HUDEP-2 (cell line): ENCODE results near the gene SRP9.

ENCODE experiments used
- DNase-seq, 76 experiments: peaks; one replicate each; lab custom pipeline; 2025; ENCODE audit not compliant: unreplicated experiment in 76 of 76; lab: John Stamatoyannopoulos, UW

The SRP9 gene, protein sequence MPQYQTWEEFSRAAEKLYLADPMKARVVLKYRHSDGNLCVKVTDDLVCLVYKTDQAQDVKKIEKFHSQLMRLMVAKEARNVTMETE

DNA sequence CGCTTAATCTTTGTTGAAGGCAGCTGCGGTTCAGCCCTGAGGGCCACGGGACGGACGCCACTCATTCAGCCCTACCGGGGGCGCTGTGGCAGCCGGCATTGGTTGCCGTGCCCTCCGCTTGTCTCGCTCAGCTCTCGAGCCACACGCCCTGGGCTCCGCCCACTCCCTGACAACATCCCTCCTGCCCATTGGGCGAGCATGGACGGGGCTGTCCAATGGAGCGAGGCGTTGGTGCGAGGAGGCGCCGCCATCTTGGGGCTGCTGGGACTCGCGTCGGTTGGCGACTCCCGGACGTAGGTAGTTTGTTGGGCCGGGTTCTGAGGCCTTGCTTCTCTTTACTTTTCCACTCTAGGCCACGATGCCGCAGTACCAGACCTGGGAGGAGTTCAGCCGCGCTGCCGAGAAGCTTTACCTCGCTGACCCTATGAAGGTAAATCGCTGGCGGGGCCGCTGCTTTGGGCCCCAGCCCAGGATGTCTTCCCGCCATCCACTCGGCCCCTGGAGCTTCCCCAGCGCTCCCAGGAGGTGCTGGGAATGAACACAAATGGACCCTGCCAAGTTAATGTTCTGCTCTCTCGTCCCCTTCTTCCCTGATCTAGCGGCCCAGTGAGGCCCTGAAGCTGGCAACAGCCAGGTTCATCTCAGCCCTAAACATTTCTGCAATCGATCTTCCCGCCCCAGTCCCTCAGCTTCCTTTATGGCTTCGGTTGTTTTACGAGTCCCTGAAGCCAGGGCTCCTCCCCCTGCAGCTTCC is at the start of gene SRP9:
Gene SRP9, plus strand, starts transcription at position 244 of the 754 bp plus-strand sequence. Its CDS starts 115 bp downstream, at position 359.
- DNase-seq, result peak; percentile 18 to 99 (median 97)

DNA sequence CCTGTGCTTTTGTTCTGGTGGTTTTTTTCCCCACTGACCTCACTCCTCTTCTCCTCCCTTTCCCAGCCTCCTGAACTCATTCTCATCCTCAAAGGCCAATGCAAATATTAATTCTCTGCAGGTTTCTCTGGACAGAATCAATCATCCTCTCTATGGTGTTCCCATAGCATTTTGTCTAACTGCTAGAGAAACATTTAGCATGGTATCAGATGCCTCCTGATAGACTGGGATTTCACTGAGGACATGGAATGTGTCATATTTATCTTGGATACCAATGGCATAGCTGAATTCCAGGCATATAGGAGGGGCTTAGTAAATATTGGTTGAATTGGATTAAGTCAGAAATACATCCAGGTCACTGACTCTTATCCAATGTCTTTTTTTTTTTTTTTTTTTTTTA is 46.1 kb upstream of the SRP9 start:
- DNase-seq, result no peak

DNA sequence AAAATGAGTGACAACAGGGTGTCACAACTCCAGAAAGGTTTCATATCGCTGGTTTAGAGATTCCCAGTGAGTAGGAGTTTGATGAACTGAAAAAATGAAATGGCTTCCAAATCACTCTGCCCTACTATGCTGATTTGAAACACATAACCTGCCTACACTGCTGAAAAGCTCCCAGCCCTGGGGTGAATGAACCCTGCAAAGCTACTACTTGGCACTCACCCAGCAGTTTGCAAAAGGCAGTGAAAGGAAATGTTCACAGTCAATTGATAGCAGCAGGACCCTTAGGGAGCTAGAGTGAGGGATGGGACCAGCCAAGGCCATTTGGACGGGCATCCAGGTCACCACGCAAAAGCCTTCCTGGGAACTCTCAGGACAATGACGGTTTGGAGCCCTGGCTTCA is 44.4 kb upstream of the SRP9 start:
- no peak for DNase-seq

DNA sequence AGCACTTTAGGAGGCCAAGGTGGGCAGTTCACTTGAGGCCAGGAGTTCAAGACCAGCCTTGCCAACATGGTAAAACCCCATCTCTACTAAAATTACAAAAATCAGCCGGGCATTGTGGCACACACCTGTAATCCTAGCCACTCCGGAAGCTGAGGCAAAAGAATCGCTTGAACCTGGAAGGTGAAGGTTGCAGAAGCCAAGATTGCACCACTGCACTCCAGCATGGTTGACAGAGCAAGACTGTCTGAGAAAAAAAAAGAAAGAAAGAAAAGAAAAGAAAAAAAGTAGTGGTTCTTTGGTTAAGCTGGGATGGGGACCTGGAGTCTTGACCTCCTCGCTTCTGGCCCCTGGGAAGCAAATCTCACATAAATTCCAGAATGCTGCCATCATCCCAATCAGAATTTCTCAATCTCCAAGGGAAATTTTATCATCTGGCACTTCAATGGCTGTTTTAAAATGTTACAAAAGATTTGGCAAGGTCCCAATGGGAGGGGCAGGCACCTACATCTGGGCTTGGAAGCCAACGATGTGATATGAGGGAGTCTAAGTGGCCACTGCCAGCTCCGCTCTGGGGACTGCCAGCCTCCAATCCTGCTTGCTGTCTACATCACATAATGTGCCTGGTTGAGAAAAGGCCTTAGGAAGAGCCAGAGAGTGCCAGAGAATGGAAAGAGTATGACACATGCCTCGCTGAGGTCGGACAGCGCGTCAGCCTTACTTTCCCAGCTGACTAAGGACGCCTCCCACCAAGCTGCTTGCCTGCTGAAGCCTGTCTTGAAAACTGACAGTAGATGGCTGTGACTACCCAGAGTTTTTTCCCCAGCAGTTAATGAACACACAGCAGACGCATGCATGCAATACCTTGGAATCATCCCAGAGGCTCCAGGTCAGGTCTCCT is 42.1 kb upstream of the SRP9 start:
- DNase-seq, result no peak

DNA sequence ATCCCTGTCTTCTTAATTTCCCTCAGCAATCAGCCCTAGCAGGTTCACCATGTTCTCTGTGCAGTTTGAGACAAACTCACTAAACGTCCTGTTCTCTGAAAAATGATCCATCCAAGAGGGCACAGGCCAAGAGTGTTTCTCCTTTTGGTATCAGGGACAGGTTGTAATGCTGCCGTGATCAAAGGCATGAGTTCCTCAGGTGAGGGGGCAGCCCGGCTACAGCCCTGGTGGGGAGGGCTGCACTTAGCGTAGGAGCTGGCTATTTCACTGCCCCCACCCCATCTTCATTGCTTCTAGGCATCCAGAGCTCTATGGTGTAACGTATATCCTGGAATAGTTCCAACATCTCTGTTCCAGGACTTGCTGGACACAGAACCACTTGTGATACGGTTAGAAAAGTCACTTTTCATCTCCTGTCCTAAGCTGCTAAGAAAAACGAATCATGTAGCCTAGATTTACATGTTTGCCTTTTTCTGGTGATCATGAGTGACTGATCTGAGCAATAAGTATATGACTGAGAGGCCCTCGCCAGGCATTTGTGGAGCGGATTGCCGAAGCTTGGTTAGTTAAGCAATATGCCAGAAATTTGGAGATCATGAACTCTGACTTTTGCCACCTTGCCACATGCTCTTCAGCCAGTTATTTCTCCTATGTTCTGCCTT is 41.1 kb upstream of the SRP9 start:
- DNase-seq, result no peak

DNA sequence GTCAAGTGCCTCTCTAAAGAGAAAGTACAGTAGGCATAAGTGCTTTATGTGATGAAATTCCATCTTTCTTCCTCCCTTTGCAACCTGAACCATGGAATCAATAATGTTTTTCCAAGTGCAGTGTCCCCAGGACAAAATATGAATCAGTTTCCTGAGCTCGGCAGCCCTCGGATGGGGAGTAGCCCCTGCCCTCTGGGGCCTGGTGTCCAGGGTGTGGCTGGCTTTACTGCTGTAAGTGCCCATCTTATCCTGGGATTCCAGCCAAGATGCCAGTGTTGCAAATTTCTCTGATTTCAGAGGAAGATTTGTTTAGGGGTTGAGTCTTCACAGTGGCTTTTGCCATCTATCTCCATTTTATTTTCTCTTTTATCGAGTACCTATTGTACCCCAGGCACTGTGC is 40.5 kb upstream of the SRP9 start:
- DNase-seq, result no peak

DNA sequence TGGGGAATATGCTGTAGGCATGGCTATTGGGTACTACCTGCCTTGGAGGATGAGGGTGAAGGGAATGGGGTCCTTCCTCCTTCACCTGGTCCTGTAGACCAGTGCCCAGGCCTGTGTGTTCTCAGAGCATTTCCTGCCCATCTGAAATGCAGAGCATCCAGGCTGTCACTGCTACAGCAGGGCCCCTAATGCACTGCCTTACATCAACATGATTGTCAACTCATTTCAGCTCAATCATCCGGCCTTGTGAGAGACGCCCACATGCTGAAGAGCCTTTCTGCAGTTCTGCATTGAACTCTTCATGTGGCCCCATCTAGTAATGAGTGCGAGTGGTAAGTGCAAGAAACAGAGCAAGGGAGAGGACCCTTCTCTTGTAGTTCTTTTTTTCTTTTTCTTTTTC is 39.8 kb upstream of the SRP9 start:
- no peak for DNase-seq

DNA sequence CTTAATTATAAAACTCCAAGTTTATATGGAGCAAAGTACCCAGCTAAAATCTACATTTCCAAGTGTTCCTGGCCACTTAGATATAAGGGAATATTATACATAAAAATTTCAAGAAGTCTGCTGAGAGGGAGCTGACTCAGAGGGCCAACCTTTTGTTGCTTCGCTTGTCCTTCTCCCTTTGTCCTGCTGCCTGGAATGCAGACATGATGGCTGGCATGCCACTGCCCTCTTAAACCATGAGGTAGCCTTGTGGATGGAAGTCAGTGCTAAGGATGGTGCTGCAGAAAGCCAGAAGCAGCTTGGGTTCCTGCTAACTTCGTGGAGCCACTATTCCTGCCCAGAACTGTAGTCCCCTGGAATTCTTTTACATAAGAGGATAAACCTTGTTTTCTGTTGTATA is 38.9 kb upstream of the SRP9 start:
- DNase-seq, result no peak

DNA sequence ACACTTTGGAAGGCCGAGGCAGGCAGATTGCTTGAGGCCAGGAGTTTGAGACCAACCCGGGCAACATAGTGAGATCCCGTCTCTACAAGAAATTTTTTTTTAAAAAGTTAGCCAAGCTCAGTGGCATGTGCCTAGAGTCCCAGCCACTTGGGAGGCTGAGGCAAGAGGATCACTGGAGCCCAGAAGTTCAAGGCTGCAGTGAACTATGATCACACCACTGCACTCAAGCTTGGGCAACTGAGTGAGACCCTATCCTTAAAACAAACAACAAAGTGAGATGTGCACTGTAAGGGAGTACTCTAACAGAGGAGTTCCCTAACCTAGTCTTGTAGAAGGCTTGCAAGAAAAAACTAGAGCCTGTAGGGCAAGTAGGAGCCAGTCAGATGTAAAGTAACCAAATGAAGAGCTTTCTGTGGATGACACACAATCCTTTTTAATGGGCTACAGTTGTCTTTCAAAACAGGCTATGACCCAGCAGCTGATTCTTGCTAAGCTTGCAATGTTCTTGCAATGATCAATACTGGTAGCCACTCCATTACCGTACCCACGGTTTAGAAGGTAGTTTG is 38.0 kb upstream of the SRP9 start:
- no peak for DNase-seq

DNA sequence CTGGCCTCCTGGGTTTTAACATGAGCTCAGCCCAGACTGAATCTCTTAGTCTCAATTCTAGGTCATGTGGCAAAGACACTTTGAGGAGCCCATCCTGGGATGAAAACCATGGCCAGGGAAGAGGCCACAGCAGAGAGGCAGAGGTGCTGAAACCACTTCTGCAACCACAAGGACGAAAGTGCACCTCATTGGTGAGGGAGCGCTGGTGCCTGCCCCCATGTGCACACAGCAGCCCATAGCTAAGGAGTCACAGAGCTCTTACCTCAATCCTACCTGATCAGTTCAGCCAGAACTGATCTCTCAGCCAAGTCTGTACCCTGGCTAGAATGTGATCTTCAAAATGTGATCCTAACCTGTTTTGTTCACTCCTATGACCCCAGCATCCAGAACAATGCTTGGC is 32.9 kb upstream of the SRP9 start:
- no peak for DNase-seq

DNA sequence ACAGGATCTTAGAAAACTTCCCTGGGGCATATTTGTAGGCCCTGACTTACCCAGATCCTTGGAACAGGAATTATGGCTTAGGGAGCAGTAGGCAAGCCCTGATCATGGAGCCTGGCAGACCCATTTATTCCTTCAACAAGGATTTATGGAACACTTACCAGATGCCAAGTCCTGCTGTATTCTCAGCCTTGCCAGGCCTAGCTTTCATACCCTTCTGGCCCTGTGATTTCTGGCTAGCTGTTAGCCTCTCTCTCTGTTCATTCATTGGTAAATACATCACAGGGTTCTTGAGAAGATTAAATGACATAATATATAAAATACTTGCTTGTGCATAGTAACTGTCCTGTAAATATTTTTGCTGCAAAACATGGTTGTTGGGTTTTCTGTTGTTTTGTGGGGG is 32.4 kb upstream of the SRP9 start:
- no peak for DNase-seq

DNA sequence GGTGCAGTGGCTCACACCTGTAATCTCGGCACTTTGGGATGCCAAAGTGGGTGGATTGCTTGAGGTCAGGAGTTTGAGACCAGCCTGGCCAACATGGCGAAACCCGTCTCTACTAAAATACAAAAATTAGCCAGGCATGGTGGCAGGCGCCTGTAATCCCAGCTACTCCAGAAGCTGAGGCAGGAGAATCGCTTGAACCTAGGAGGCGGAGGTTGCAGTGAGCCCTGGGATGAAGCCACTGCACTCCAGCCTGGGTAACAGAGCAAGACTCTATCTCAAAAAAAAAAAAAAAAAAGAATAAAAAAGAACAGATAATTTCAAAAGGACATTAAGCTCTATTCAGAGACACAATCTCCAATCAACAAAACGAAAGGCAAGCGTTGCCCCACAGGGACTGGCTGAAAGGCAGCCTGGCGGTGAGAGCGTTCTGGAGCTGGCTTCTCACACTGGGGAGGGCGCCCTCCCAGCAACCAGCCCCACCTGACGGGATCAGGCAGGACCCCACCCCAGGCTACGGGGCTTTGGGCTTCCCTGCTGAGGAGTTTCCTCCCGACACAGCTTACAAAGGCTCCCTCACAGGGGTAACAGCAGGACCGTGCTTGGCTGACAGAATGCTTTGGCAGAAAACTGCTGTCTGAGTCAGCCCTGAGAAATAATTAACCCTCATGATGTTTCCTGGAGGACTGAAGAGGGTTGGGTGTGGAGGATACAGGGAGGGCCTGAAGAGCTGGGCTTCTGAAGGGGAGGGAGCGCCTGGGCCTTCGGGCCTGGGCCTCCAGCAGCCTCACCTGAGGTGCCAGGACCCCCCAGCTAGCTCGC is 31.1 kb upstream of the SRP9 start:
- no peak for DNase-seq

DNA sequence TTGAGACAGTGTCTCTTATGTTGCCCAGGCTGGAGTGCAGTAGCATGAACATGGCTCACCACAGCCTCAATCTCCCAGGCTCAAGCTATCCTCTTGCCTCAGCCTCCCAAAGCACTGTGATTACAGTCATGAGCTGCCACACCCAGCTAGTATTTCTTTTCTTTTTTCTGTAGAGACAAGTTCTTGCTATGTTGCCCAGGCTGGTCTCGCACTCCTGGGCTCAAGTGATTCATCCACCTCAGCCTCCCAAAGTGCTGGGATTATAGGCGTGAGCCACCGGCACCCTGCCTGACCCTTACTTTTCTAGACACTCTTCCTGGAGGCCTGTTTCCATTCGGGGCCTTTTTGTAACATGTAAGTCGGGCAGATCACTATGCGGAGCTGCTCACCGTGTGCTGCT is 30.1 kb upstream of the SRP9 start:
- no peak for DNase-seq

DNA sequence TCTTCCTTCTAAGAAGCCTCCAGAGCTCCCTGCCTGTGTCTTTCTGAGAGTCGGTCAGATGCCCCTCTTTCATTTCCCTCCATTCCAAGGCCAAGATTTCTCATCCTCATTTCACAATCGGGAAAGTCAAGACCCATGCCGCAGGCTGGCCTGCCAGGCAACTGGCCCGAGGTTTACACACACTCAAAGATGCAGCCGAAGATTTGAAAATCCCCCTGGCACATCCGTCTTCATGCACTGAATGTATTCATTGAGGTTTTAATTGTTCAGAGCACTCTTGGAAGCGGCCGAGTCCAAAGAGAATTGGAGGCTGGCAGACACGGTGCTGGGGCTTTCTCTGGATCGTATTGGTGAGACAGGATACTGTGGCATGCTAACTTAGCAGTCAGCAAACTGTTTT is 29.1 kb upstream of the SRP9 start:
- no peak for DNase-seq

DNA sequence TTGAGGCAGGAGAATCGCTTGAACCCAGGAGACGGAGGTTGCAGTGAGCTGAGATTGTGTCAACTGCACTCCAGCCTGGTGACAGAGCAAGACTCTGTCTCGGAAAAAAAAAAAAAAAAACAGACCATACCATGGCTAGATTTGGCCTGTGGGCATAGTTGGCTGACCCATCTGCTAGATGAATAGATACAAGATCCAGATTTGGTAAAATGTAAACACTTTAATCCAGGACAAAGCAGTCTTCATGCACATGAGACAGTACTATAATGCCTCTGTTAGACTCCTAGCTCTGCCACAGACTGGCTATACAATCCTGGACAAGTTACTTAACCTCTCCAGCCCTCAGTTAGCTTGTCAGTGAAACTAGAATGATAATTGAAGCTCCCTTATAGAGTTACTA is 27.9 kb upstream of the SRP9 start:
- DNase-seq, result no peak

DNA sequence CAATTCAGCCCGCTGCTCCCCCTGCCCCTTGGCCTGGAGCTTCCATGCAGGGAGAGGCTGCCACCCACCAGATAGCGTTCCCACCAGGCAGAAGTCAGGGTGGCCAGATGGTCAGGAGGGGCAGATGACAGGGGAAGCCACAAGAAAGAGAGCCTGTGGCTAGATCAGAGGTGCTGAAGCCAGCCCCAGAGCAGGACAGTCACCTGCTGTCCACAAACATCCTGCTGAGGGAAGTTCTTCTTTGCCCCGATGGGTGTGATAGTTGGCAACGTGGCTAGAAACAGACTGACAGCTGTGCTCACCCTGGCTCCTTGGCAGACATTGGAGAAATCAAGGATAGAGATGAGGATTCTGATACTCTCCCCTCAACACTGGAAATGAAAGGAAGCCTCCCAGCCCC is 27.2 kb upstream of the SRP9 start:
- DNase-seq, result no peak

DNA sequence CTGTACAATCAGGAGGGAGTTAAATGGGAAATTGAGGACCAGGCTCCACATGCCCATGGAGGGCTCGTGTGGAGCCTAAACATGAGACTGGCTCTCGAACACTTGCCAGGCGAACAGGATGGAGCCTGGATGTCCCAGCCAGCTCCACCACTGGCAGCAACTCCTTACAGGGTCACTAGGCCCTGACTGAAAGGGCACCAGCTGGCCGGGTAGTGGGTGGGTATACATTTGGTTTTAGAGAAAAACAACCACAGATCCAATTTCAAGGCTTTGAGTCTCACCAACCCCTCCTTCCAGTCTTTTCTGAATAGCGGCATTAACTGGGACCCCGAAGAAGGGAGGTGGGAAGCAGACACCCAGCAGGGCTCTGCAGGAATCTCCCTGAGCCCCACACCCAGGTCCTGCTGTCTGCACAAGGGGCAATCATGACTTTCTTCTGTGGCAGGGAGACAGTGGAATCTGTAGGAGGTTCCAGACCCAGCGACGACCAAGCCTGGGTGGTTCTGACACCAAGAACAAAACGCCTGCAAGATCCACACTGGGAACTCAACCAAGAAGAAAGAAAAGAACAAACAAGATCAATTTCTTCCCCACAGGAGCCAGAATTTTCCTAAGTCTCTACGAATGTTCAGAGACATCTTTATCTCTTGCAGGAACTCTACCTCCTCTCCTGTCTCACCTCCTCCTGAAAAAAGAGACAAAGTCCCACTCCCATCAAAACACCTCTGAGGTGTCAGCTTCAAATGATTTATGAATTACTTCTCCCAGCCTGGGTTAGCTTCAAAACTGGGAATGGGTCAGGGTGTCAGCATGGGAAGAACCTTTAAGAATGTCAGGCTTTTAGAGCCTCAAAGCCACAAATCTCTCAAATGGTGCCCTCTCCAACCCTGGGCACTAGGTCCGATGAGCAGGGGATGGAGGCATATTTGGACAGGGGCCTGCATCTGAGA is 26.5 kb upstream of the SRP9 start:
- DNase-seq, result no peak

DNA sequence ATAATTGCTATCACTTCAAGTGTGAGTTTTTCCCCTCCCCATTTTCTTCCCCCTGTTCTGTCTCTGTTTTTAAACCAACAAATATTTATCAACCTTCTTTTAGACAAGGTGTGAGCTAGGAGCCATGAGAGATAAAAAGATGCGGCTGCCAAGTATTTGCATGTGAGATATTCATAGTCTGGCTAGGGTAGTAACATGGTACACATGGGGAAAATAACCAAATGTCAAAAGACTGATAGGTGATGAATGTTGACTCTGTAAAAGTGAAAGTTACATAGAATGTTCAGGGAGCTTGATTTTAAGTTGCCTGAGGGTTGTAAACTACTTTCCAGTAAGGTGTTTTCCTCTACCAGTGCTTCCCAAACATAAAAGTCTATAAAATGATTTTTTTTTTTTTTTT is 25.4 kb upstream of the SRP9 start:
- no peak for DNase-seq
